ENCODE results near the gene ISCU. TPM values are rescaled to one million over a fixed set of nuclear protein-coding genes. Genes with fewer than 3 reads are reported as not detected.

ISCU gene
- total and polyA plus RNA-seq, 4 donors: 86.2 to 132 (median 94.3) TPM

DNA sequence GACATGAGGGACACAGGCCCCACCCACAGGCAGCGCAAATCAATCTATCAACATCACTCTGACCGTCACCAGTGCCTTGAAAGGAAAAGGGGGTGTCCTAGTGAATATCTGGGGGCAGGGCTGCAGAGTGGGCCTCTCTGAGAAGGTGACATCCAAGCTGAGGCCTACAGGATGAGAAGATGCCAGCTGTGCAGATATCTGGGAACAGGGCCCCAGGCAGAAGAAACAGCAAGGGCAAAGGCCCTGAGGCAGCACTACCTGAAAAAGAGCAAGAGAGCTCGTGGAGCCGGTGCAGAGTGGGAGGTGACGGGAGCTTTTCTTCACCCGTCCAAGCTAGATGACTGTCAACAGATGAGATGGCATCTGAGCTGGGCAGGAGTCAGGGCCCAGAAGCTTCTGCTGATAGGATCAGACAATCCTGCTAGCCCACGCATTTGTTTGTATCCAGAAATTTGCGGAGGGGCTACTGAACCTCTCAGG, 48.0 kb downstream of the ISCU start:
- H3K27ac ChIP-seq (ENCODE audit: low read depth in 1 of 2, low read length in 1 of 2): no peak overlapping the region
- H3K9ac ChIP-seq (ENCODE audit: insufficient read depth in 1 of 2, low read length in 2 of 2): no peak overlapping the region
- H3K4me3 ChIP-seq: no peak overlapping the region
- 86 to 93% methylated on average over 8 of the region's 8 CpGs for WGBS, 2 donors
- peaks cover 0 to 29% (median 7%) of the 10 kb centered on the region in 5 donors for H3K4me1 ChIP-seq (ENCODE audit: control insufficient read depth in 5 of 5, insufficient read depth in 5 of 5, low read length in 5 of 5)
- DNase-seq (no peak), ATAC-seq (ENCODE audit: insufficient read depth, low FRiP score) (no peak)
- TF ChIP-seq CTCF (IDR thresholded peaks at IDR 0.05; ENCODE audit: control extremely low read depth, extremely low read depth): no peak
- H3K27me3 ChIP-seq (ENCODE audit: control insufficient read depth in 3 of 3, insufficient read depth in 3 of 3, low read length in 2 of 3): no peaks in the 10 kb centered on the region
- no peaks in the 10 kb centered on the region for H3K9me3 ChIP-seq (ENCODE audit: control insufficient read depth in 4 of 4, insufficient read depth in 3 of 4, low read length in 3 of 4)
- no peaks in the 10 kb centered on the region for H3K36me3 ChIP-seq (ENCODE audit: control insufficient read depth in 4 of 4, insufficient read depth in 4 of 4, low read length in 4 of 4)

GRCh38 chr12:108610856-108611605, 48.6 kb downstream of the ISCU start:
- no peaks in the 10 kb centered on the region for H3K27me3 ChIP-seq (ENCODE audit: control insufficient read depth in 3 of 3, insufficient read depth in 3 of 3, low read length in 2 of 3)
- H3K4me3 ChIP-seq: no peak overlapping the region
- 84 to 86% methylated on average over 15 of the region's 15 CpGs for WGBS, 2 donors
- no peaks in the 10 kb centered on the region for H3K9me3 ChIP-seq (ENCODE audit: control insufficient read depth in 4 of 4, insufficient read depth in 3 of 4, low read length in 3 of 4)
- ATAC-seq (ENCODE audit: insufficient read depth, low FRiP score) (no peak), DNase-seq (no peak)
- H3K9ac ChIP-seq (ENCODE audit: insufficient read depth in 1 of 2, low read length in 2 of 2): peak overlapping the region in 1 of 2 donors; percentile 23
- no peak for TF ChIP-seq CTCF (IDR thresholded peaks at IDR 0.05; ENCODE audit: control extremely low read depth, extremely low read depth)
- H3K36me3 ChIP-seq (ENCODE audit: control insufficient read depth in 4 of 4, insufficient read depth in 4 of 4, low read length in 4 of 4): no peaks in the 10 kb centered on the region
- no peak overlapping the region for H3K27ac ChIP-seq (ENCODE audit: low read depth in 1 of 2, low read length in 1 of 2)
- peaks cover 0 to 29% (median 7%) of the 10 kb centered on the region in 5 donors for H3K4me1 ChIP-seq (ENCODE audit: control insufficient read depth in 5 of 5, insufficient read depth in 5 of 5, low read length in 5 of 5)

DNA sequence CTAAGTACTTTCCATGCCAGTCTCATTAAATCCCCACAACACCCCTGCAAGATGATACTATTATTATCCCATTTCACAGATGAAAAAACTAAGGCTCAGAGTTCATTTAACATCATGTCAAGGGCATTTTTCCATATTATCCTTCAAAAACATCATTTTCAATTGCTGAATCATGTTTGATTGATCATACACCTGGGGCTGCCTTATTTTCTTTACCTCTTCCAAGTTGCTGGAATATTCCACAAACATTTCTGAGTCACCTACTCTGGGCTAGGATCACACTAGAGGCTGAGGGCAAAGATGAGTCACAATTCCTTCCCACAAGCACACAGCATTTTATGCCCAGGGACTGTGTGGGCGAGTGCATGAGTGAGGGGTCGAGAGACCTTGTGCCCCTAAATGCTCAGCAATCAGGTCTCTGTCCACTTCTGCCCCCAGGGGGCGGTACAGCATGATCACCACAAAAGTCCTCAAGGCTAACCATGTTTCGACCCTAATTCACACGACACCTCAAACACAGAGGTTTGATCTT, 49.6 kb downstream of the ISCU start:
- WGBS, 2 donors: 53 to 75% methylated on average over 5 of the region's 5 CpGs
- ATAC-seq (ENCODE audit: insufficient read depth, low FRiP score) (peak; percentile 55), DNase-seq (no peak)
- TF ChIP-seq CTCF (IDR thresholded peaks at IDR 0.05; ENCODE audit: control extremely low read depth, extremely low read depth): peak; percentile 32
- peaks cover 0 to 29% (median 7%) of the 10 kb centered on the region in 5 donors for H3K4me1 ChIP-seq (ENCODE audit: control insufficient read depth in 5 of 5, insufficient read depth in 5 of 5, low read length in 5 of 5)
- H3K36me3 ChIP-seq (ENCODE audit: control insufficient read depth in 4 of 4, insufficient read depth in 4 of 4, low read length in 4 of 4): no peaks in the 10 kb centered on the region
- no peak overlapping the region for H3K4me3 ChIP-seq
- no peak overlapping the region for H3K9ac ChIP-seq (ENCODE audit: insufficient read depth in 1 of 2, low read length in 2 of 2)
- H3K27me3 ChIP-seq (ENCODE audit: control insufficient read depth in 3 of 3, insufficient read depth in 3 of 3, low read length in 2 of 3): no peaks in the 10 kb centered on the region
- no peaks in the 10 kb centered on the region for H3K9me3 ChIP-seq (ENCODE audit: control insufficient read depth in 4 of 4, insufficient read depth in 3 of 4, low read length in 3 of 4)
- H3K27ac ChIP-seq (ENCODE audit: low read depth in 1 of 2, low read length in 1 of 2): no peak overlapping the region

All from lung (tissue), 12 donors.